Memory B cell (primary cell): ENCODE data around the gene ZCCHC7.

Experiments used
- ATAC-seq: fragments of 150-1000 bp; cut with Tn5 transposase; 2 replicates; pipeline ENCODE4 v1.10.0; 2021; ENCODE audit warnings: low read depth, mild to moderate bottlenecking, moderate library complexity
- DNase-seq, 2 donors: peaks; one replicate each; pipeline ENCODE4 v3.0.0; 2022; ENCODE audit warnings: low spot score in 2 of 2
- H3K27ac Mint-ChIP-seq: one replicate; pipeline ENCODE4 v1.8.0; 2022; ENCODE audit warnings: mild to moderate bottlenecking, moderate library complexity, mixed read lengths
- H3K27me3 Mint-ChIP-seq: one replicate; pipeline ENCODE4 v1.8.0; 2022; ENCODE audit warnings: mixed read lengths
- H3K36me3 Mint-ChIP-seq: one replicate; pipeline ENCODE4 v1.8.0; 2022; ENCODE audit warnings: mild to moderate bottlenecking, mixed read lengths
- H3K4me1 Mint-ChIP-seq: one replicate; pipeline ENCODE4 v1.8.0; 2022; ENCODE audit warnings: mixed read lengths
- H3K4me3 Mint-ChIP-seq: one replicate; pipeline ENCODE4 v1.8.0; 2022; ENCODE audit warnings: mild to moderate bottlenecking, moderate library complexity, mixed read lengths
- H3K9me3 Mint-ChIP-seq: one replicate; pipeline ENCODE4 v1.8.0; 2022; ENCODE audit warnings: mixed read lengths

ZCCHC7 gene

DNA sequence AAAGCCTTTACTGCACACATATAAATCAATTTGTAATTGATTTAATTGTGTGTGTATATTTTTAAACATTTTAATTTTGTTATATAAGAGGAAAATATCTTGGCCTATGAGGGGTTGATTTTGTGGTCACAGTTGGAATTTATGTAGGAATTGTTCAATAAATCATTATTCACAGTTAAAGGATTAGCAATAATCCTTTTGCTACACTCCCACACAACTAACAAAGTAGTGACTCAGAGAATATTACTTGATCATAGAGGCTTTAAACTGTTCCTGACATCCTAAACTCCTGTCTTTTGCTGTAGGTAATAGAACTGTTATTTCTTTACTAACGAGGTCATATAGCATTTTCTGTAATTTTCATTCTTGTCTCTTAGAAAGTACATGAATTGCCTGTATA is 95.5 kb downstream of the ZCCHC7 start:
- Mint-ChIP-seq H3K36me3 (peaks cover 5% of the 10 kb centered on the region), H3K27me3 (no peaks in the 10 kb centered on the region), H3K4me1 (peaks cover 20% of the 10 kb centered on the region), H3K9me3 (peaks cover 2% of the 10 kb centered on the region), H3K4me3 (no peak overlapping the region), H3K27ac (no peak overlapping the region)
- no peak for ATAC-seq
- no peak for DNase-seq

DNA sequence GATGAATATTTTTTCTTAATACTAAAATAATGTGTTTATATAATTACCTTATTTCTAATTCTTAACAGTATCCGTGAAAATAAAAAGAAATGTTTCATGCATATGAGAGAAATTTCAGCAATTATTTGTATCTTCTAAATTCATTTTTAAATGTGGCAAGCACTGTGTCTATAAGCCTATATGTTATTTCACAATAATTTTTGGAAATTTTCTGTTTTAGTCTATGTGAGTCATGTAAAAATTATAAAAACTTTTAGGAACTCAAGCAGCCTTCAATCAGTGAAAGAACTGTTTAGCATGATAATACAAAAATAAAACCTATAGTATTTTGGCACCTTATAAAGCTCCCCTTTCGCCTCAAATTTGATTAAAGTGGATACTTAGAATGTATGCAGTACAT is 96.8 kb downstream of the ZCCHC7 start:
- H3K36me3 Mint-ChIP-seq = peaks cover 5% of the 10 kb centered on the region
- H3K27me3 Mint-ChIP-seq = no peaks in the 10 kb centered on the region
- H3K4me3 Mint-ChIP-seq = no peak overlapping the region
- DNase-seq = no peak
- no peak overlapping the region for H3K27ac Mint-ChIP-seq
- no peak for ATAC-seq
- H3K9me3 Mint-ChIP-seq = peaks cover 2% of the 10 kb centered on the region
- H3K4me1 Mint-ChIP-seq = peaks cover 25% of the 10 kb centered on the region

DNA sequence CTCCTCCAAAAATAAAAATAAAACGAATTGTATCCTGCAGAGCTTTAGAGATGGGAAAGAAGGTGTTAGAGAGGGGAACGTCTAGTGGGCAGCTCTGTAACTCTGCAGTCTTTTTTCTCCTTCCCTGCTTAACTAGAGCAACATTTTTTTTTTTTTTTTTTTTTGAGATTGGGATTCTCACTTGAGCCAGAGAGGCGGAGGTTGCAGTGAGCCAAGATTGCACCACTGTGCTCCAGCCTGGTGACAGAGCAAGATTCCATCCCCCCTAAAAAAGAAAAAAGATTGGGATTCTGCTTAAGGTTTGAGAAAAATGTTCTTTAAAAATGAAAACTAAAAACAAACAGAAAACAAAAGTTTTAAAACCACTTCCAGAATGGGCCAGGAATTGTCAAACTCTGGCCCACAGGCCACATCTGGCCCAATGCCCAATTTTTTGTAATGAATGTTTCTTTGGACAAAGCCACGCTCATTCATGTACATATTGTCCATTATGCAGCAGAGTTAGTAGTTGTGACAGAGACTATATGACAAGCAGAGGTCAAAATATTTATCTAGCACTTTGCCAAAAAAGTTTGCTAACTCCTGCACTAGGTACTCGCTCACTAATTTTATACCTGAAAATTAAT is 98.5 kb downstream of the ZCCHC7 start:
- H3K4me1 Mint-ChIP-seq = peaks cover 24% of the 10 kb centered on the region
- DNase-seq (no peak), ATAC-seq (no peak)
- H3K27me3 Mint-ChIP-seq = no peaks in the 10 kb centered on the region
- no peak overlapping the region for H3K4me3 Mint-ChIP-seq
- H3K27ac Mint-ChIP-seq = no peak overlapping the region
- peaks cover 6% of the 10 kb centered on the region for H3K36me3 Mint-ChIP-seq
- peaks cover 2% of the 10 kb centered on the region for H3K9me3 Mint-ChIP-seq

DNA sequence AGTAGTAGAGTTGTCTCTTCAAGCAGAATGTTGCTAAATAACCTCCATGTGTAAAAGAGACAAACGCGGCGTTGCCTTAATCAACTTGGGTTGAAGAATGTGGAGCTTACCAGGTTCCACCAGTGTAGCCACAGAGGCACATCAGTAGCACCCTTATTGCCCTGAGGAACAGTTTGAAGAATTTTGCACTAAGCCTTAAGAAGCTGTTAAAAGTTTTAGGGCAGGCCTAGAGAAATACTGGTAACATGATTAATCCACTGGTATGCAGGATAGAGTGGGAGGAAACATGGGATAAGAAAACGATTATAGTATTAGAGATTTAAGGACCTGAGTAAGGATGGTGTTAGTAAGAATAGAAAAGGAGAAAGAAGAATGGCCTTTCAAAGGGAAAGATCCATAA is 100.6 kb downstream of the ZCCHC7 start:
- ATAC-seq (no peak), DNase-seq (no peak)
- Mint-ChIP-seq H3K4me3 (no peak overlapping the region), H3K9me3 (peaks cover 2% of the 10 kb centered on the region), H3K27ac (peak overlapping the region; percentile 69), H3K4me1 (peaks cover 26% of the 10 kb centered on the region), H3K27me3 (no peaks in the 10 kb centered on the region), H3K36me3 (peaks cover 9% of the 10 kb centered on the region)

DNA sequence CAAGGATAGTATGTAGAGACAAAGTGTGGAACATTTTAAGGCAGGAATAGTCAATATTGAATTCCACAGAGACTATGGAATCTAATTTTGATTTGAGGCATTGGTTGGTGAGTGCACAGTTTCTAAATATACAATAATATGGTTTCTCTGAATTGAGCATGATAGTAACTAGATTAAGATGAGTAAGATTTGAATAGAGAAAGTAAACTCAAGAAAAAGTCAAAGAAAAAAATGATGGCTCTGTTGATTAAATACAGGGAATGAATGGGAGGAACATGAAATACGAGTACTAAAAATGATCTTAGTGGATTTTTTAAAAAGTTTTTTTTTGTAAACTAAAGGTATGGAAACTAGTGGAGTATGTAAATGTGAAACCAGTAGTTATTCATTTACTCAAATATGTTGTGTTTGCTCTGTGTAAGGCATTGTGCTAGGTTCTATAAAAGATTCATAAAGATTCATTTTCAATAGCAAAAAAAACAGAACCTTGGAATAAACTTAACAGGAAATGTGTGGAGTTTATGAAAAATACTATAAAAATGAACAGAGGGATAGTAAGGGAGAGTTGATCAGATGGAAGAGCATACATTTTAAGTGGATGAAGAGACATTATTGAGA is 101.2 kb downstream of the ZCCHC7 start:
- H3K9me3 Mint-ChIP-seq = peaks cover 2% of the 10 kb centered on the region
- peaks cover 26% of the 10 kb centered on the region for H3K4me1 Mint-ChIP-seq
- ATAC-seq (no peak), DNase-seq (no peak)
- peaks cover 9% of the 10 kb centered on the region for H3K36me3 Mint-ChIP-seq
- H3K4me3 Mint-ChIP-seq = no peak overlapping the region
- peak overlapping the region; percentile 69 for H3K27ac Mint-ChIP-seq
- no peaks in the 10 kb centered on the region for H3K27me3 Mint-ChIP-seq

DNA sequence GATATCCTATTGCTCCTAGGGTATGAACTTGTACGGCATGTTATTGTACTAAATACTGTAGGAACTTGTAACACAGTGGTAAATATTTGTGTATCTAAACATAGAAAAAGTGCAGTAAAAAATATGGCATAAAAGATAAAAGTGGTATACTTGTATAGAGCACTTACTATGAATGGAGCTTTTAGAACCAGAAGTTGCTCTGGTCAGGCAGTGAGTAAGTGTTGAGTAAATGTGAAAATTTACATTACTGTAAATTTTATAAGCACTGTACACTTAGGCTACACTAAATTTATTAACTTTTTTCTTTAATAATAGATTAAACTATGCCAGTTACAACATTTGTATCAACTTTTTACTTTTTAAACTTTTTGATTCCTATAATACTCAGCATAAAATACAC is 109.1 kb downstream of the ZCCHC7 start:
- Mint-ChIP-seq H3K4me1 (peaks cover 21% of the 10 kb centered on the region), H3K4me3 (no peak overlapping the region), H3K27me3 (no peaks in the 10 kb centered on the region), H3K36me3 (peaks cover 14% of the 10 kb centered on the region), H3K9me3 (peaks cover 4% of the 10 kb centered on the region), H3K27ac (no peak overlapping the region)
- ATAC-seq (no peak), DNase-seq (no peak)

DNA sequence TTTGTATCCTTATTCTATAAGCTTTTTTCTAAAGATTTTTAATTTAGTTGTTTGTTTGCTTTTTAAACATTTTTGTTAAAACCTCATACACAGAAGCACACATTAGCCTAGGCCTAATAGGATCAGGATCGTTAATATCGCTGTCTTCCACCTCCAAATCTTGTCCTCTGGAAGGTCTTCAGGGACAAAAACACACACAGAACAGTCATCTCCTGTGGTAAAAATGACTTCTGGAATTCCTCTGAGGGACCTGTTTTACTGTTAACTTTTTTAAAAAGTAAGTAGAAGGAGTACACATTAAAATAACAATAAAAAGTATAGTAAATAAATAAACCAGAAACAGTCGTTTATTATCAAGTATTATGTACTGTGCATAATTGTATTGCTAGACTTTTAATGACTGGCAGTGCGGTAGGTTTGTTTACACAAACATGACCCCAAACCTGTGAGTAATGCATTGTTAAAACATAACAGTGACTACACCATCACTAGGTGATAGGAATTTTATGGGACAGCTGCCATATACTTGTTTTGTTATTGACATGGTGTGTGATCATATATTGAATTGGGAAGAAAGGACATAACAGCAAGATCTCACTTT is 109.6 kb downstream of the ZCCHC7 start:
- Mint-ChIP-seq H3K27ac (no peak overlapping the region), H3K36me3 (peaks cover 14% of the 10 kb centered on the region), H3K4me3 (no peak overlapping the region), H3K27me3 (no peaks in the 10 kb centered on the region), H3K4me1 (peaks cover 18% of the 10 kb centered on the region), H3K9me3 (peaks cover 4% of the 10 kb centered on the region)
- ATAC-seq (no peak), DNase-seq (no peak)

DNA sequence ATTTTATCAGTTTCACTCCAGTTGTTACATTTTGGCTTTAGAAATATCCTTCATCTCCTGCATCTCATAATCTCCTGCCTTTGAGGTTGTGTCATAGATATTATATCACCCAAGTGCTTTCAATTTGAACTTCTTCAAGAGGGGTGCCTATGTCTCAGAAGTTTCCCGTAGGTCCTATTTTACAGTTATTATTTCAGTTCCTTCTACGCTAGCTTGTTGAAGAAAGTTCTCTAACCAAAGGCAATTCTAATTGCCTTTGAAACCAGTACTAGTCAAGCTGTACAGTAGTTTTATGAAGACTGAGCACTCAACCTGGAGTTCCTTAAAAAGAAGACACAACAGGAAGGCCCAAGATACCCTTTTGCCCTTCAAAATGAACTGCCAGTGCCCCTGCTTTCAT is 116.4 kb downstream of the ZCCHC7 start:
- peaks cover 37% of the 10 kb centered on the region for H3K4me1 Mint-ChIP-seq
- peaks cover 4% of the 10 kb centered on the region for H3K9me3 Mint-ChIP-seq
- H3K27ac Mint-ChIP-seq = peak overlapping the region; percentile 60
- H3K36me3 Mint-ChIP-seq = peaks cover 30% of the 10 kb centered on the region
- no peak for ATAC-seq
- H3K4me3 Mint-ChIP-seq = no peak overlapping the region
- DNase-seq = no peak
- H3K27me3 Mint-ChIP-seq = no peaks in the 10 kb centered on the region

DNA sequence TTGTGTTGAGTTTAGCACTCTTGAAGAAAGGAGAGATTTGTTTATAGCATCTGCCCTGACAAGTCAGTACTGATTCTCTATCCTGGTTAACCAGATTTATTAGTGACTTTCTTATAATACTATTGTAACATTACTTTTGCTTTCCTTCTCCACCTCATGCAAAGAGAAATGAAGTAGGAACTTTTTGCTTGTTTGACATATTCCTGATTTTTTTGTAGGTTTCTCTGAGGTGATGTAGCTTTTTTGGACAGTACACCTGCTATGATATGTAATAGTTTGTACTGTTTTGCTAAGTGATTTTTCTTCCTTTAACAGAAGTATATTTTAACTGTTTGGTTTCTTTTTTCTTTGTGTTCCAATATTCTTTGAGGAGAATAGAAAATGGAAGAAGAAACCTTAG is 117.7 kb downstream of the ZCCHC7 start:
- peaks cover 4% of the 10 kb centered on the region for H3K9me3 Mint-ChIP-seq
- no peak for DNase-seq
- no peak for ATAC-seq
- no peak overlapping the region for H3K4me3 Mint-ChIP-seq
- peaks cover 30% of the 10 kb centered on the region for H3K36me3 Mint-ChIP-seq
- no peaks in the 10 kb centered on the region for H3K27me3 Mint-ChIP-seq
- H3K4me1 Mint-ChIP-seq = peaks cover 34% of the 10 kb centered on the region
- H3K27ac Mint-ChIP-seq = no peak overlapping the region

DNA sequence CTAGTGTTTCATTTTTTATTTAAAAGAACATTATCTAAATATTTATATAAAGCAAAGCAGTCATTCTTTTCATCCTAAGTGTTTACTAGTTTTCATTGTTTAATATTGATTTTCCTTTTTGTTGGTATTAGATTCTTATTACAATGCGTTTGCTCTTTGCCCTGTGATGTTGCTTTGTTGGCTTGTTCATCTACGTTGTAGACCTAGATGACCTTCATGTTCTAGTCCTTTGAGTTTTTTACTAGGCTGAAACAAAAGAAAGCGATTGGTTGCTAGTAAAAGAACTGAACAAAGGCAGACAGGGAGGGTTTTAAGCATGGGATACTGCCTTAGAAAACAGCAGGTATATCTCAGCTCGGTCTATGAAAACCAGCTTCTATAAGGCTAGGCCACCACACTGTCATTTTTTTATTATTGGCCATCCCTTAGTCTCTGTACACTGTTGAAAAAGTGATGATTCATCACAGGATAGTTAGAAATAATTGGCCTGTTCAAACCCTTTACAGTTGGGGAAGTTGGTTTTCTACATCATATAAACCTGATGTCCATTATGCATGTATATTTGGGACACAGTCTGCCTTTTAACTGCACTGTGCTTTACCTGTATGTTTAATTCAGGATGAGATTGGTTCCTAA is 119.0 kb downstream of the ZCCHC7 start:
- DNase-seq = no peak
- ATAC-seq = no peak
- H3K27me3 Mint-ChIP-seq = no peaks in the 10 kb centered on the region
- no peak overlapping the region for H3K27ac Mint-ChIP-seq
- no peaks in the 10 kb centered on the region for H3K9me3 Mint-ChIP-seq
- peaks cover 21% of the 10 kb centered on the region for H3K36me3 Mint-ChIP-seq
- no peak overlapping the region for H3K4me3 Mint-ChIP-seq
- H3K4me1 Mint-ChIP-seq = peaks cover 29% of the 10 kb centered on the region

DNA sequence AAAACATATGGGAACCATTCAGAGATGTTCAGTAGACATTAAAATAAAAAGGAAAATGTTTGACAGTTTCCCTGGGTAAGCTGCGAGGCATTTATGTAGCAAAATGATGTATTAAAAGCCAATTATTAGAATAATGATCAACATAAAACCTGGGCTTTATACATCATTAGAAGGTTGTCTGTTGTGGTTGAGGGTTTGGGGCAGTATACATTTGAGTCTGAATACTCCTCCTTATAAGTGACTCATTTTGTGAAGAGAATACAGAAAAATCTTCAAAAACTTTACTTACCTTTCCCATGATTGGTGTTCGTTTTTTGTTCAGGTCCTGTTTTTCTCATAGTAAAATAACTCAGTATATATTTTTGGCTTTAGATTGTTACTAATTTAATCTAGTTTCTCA is 119.5 kb downstream of the ZCCHC7 start:
- Mint-ChIP-seq H3K4me1 (peaks cover 28% of the 10 kb centered on the region), H3K4me3 (no peak overlapping the region), H3K36me3 (peaks cover 19% of the 10 kb centered on the region), H3K9me3 (no peaks in the 10 kb centered on the region), H3K27ac (no peak overlapping the region), H3K27me3 (no peaks in the 10 kb centered on the region)
- DNase-seq (no peak), ATAC-seq (no peak)

DNA sequence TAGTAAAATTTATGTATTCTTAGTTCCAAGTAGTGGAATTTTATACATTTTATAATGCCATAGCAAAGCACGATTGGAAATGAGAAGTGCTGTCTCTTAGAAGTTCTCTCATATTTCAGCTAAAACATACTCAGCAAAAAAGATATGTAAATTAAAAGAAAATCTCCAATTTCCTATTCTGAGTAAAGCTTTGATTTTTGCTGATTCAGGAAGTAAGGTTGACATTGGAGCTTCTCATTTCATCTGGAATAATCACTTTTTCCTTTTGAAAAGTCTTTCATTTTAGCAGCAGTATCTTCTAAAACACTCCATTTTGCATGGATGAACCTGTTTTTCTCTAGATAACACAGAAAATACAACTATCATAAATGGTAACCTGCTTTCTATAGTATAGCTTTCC is 121.0 kb downstream of the ZCCHC7 start:
- Mint-ChIP-seq H3K36me3 (peaks cover 15% of the 10 kb centered on the region), H3K27ac (no peak overlapping the region), H3K4me3 (no peak overlapping the region), H3K9me3 (no peaks in the 10 kb centered on the region), H3K27me3 (no peaks in the 10 kb centered on the region), H3K4me1 (peaks cover 31% of the 10 kb centered on the region)
- no peak for DNase-seq
- ATAC-seq = no peak

DNA sequence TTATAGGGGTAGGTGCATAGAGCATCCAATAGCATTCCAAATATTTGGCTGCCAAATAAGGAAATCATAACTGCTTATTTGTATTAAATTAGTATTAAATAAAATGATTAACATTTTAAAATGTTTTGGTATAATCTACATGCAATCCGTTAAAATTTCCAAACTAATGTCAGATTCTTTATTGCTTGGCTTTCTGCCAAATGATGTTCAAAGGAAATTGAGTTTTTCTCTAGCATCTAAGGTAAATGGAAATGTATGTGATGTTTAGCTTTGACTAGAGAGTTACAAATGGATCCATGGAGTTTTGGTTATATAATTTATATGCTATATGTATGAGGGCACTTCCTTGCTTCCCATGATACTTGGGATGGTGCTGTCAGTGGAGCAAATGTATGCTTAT is 121.7 kb downstream of the ZCCHC7 start:
- Mint-ChIP-seq H3K27ac (no peak overlapping the region), H3K27me3 (no peaks in the 10 kb centered on the region), H3K36me3 (peaks cover 18% of the 10 kb centered on the region), H3K9me3 (no peaks in the 10 kb centered on the region), H3K4me3 (no peak overlapping the region), H3K4me1 (peaks cover 27% of the 10 kb centered on the region)
- DNase-seq (no peak), ATAC-seq (no peak)

DNA sequence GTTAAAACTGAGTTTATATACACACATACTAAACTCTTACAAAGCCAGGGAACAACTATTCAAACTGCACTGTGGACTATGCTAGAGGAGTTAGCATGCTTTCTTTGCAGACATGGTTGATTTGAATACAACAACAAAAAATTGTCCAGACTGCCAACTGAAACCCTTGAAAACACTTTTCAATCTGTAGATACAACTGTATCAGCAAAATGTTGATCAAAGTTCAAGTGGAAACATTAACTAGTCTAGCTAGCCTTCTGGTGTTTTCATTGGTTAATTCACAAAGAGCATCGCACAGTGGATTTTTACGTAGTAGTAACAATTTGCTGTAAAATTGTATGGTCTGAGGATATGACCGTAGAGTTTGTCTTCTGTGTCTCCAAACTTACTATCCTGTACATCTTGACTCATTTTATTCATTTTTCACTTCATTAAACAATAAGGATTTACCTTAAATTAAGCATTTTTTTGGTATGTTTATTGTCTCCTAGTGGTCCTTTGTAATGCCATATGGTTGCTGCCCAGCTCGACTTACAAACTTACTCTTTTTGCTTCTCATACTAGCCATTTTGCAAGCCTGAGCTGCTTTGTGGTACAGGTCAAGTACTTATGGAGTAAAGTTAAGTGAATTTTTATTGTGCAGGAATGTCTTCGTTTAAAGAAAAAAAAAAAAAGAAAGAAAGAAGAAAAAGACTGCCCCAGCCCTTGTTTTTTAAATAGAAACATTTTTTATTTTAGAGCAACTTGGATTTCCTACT is 123.4 kb downstream of the ZCCHC7 start:
- H3K4me3 Mint-ChIP-seq = no peak overlapping the region
- no peaks in the 10 kb centered on the region for H3K9me3 Mint-ChIP-seq
- DNase-seq = no peak
- no peak for ATAC-seq
- H3K4me1 Mint-ChIP-seq = peaks cover 15% of the 10 kb centered on the region
- H3K27me3 Mint-ChIP-seq = no peaks in the 10 kb centered on the region
- no peak overlapping the region for H3K27ac Mint-ChIP-seq
- H3K36me3 Mint-ChIP-seq = peaks cover 13% of the 10 kb centered on the region
